Activated CD4-positive, CD25-positive, alpha-beta regulatory T cell treated with anti-CD3 and anti-CD28 coated beads, Interleukin-2, amount 50 U/mL, for 24 hours (primary cell): ENCODE measurements around the gene LRP5.

Experiments
- ATAC-seq, 2 donors: fragments of 150-1000 bp; cut with Tn5 transposase; one replicate each; pipeline ENCODE4 v1.10.0; 2021; ENCODE audit warnings: mild to moderate bottlenecking in 1 of 2, moderate library complexity in 1 of 2

LRP5 gene

DNA sequence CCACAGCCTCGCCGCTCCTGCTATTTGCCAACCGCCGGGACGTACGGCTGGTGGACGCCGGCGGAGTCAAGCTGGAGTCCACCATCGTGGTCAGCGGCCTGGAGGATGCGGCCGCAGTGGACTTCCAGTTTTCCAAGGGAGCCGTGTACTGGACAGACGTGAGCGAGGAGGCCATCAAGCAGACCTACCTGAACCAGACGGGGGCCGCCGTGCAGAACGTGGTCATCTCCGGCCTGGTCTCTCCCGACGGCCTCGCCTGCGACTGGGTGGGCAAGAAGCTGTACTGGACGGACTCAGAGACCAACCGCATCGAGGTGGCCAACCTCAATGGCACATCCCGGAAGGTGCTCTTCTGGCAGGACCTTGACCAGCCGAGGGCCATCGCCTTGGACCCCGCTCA lies 35.5 kb downstream of the LRP5 start:
- ATAC-seq, result no peak

DNA sequence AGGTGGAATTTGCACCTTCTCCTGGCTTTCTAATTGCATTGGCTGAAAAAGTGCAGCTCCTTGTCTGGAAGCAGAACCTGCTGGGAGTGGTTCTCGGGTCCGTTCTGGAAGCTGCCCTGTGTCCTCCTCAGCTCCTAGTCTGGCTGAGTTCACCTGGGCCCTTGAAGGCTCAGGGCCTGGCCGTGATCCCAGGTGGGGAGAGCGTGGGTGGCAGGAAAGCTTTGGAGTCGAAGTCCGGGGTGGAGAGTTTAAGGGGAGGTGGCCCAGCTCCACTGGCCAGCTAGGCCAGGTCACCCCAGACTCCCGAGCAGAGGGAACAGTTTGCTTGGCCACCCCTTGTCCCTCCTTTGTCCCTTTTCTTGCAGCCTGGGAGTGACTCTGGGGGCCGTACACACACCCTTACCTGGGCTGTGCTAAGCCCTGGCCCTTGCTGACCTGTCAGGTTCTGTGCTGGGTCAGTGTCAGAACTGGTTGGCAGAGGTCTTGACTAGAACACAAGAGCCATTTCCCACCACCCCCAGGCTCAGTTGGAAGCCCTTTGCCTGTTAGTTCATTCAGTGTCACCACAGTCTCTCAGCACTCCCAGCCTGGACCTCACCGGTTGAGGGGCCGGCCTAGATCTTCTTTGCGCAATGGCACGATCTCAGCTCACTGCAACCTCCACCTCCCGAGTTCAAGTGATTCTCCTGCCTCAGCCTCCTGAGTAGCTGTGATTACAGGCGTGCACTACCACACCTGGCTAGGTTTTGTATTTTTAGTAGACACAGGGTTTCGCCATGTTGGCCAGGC lies 37.3 kb downstream of the LRP5 start:
- no peak for ATAC-seq

DNA sequence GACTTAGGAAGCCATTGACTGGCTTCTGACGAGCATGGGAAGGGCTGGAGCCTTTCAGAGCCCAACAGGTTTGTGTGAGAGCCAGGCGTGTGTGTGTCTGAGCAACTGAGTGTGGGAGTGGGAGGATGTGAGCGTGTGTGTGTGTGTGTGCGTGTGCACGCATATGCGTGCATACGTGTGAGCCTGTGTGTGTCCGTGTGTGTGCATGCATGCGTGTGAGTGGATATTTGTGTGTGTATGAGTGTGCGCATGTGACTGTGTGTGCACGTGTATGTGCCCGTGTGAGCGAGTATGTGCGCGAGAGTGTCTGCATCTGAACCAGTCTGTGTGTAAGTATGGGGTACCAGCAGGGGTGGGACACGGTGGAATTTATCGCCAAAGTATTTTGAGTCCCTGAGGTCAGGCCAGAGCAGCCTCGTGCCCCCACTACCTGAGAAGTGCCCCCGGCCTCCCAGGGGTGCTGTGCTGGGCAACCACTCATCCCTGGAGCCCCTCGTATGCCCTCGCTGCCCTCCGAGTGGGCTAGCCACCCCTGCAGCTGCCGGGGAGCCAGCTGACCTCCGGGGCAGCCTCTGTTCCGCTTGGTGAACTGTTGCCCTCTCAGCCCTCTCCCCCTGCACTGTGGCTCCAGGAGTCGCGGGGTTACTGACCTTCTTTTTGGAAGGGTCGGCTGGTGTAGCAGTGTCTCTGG lies 38.5 kb downstream of the LRP5 start:
- ATAC-seq, result no peak

DNA sequence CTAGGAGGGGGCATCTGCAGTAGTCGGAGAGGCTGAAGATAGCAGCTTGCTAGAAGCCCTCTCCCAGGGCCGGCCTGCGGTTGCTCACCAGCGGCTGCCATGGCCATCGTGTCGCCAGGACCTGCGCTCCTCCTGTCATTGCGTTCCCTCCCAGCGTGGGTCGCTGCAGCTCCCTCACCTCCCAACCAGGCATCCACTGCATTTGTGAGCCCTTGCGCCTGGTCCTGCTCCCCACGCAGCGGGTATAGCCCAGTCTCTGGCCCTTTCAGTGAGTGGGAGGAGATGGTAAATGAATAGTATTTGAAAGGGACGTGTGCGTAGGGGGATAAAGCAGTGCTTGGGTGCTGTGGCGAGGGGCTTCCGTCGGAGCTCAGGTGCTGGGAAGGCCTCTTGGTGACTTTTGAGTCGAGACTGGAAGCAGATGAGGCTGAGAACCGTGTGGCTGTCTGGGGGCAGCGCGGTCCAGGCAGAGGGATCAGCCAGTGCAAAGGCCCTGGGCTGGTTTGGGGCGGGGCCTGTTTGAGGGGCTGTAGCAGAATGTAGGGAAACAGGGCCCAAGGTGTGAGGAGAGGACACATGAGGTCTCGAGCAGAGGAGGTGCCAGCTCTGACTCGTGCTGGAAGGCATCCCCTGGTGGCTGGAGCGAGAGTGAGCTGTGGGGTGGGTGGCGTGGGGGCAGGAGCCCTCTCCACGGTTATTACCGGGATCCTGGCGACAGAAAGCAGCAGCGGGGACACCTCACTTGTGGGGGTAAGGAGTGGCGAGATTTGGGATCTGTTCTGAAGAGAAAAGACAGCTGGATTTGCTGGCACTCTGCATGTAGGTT lies 39.3 kb downstream of the LRP5 start:
- no peak for ATAC-seq

DNA sequence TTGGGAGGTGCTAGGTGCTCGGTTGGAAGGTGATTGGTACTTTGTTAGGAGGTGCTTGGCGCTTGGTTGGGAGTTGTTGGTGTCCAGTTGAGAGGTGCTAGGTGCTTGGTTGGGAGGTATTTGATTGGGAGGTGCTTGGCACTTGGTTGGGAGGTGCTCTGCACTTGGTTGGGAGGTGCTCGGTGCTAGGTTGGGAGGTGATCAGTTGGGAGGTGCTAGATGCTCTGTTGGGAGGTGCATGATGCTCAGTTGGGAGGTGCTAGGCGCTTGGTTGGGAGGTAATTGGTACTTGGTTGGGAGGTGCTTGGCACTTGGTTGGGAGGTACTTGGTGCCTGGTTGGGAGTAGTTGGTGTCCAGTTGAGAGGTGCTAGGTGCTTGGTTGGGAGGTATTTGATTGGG lies 40.2 kb downstream of the LRP5 start:
- no peak for ATAC-seq

DNA sequence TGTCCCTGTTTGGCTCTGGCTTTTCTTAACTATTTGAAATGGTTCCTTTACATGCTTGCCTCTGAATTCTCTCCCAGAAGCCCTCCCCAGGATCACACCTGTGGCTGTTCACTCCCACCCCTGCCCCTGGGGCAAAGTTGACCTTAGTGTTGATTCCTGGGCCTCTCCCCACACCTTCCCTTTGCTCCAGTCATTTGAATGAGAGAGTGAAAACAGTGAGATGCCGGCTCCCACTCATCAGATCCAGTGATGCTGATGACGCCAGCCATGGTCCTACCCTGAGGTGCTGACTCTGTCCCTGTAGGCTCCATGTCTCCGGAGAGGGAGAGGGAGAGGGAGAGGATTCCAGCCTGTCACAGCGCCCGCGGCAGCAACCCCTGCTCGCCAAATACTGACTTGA lies 40.7 kb downstream of the LRP5 start:
- ATAC-seq, result no peak

DNA sequence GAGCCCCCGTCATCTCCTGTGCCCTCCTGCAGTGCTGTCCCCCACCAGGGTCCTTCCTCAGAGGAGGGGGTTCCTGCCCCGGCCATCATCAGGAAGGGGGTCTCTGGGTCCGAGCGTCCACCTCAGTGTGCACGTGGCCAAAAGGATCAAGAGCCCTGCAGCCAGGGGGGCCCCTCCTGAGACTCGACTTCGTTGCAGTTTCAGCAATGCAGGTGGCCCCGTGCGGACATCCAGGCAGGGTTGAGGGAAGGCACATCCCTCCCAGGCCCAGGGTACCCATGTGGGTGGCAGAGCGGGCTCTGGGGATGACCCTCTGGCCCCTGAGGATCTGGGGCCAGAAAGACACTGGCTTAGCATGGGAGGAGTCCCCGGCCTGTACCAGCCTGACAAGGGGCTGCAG lies 41.3 kb downstream of the LRP5 start:
- ATAC-seq, result no peak

DNA sequence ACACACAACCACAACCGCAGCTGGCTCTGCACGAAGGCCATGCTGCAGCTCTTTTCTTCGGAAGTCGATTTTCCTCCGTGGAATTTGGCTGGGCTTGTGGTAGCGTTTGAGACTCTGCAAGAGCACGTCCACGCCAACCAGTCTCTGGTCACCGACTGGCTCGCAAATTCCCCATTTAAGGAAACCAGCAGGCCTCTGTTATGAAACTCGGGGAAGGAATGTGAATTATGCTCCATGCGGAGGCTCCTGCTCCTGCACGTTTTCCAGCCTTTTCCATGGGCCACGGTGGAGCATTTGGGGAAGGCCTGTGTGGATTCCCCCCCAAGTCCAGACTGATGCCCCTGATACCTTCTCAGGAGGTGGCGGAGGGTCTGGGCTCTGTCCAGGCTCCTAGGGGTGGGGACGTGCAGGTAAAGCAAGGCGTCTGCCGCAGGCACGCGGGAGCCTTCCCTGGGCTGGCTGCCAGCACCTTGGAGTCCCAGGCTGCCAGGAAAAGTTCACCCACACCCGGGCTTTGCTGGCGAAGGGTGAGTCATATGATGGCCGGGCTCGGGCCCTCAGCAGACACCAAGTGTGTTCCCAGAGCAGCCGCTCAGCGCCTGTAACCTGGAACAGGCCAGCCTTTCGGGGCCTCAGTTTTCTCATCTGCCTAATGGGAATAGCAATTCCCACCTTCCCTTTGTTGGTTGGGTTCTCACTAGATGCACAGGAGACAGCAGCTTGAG lies 41.9 kb downstream of the LRP5 start:
- no peak for ATAC-seq

DNA sequence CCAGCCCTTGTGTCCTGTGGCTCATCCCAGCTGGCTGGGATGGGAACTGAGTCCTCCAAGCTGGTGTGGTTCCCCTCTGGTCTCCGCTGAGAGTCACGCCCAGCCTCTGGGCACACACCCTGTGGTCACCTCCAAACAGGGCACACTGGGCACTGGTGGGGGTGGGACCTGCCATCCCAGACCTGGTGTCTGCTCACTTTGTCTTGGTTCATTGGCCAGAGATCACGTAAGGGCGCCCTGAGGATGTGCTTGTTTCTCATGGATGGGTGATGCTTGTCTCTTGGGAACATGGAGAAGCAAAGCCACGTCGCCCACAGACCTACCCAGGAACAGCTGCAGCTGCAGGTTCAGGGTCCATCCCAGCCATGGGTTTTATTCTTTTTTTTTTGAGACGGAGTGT lies 43.1 kb downstream of the LRP5 start:
- ATAC-seq, result no peak

DNA sequence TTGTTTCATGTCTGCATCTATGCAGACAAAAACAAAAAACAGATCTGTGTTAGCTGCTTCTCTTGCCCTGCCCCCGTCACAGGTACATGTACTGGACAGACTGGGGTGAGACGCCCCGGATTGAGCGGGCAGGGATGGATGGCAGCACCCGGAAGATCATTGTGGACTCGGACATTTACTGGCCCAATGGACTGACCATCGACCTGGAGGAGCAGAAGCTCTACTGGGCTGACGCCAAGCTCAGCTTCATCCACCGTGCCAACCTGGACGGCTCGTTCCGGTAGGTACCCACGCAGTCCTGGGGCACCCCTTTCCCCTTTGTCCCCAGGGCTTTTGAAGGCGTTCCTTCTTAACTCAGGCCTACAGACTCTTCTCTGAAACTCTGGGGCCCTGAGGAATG lies 45.2 kb downstream of the LRP5 start:
- no peak for ATAC-seq

DNA sequence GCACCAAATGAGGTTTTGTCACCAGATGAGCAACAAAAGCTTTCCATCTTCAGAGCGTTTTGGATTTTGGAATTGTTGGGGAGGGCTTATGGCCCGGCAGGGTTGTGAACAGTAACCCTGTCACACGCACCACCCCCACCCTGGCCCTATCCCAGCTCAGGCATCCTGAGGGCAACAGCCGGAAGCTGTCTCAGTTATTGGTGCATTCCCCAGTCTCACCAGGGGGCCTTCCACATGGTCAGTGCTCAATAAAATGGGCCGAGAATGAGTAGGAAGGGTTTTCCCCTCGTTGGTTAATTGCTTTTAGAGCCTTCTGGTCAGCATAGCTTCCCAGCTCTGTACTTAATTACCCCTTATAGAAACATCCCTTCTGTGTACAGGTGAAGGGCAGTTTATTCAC lies 46.0 kb downstream of the LRP5 start:
- no peak for ATAC-seq

DNA sequence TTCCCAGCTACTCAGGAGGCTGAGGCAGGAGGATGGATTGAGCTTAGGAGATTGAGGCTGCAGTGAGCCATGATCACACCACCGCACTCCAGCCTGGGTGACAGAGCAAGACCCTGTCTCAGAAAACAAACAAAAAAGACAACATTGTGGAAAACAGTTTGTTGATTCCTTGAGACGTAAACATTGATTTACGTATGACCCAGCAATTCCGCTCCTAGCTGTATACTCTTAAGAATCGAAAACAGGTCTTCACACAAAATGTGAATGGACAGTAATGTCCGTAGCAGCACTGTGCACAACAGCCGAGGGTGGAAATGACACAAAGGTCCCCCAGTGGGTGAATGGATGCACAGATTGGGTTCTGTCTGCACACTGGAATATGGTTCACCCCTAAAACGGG lies 49.3 kb downstream of the LRP5 start:
- no peak for ATAC-seq

DNA sequence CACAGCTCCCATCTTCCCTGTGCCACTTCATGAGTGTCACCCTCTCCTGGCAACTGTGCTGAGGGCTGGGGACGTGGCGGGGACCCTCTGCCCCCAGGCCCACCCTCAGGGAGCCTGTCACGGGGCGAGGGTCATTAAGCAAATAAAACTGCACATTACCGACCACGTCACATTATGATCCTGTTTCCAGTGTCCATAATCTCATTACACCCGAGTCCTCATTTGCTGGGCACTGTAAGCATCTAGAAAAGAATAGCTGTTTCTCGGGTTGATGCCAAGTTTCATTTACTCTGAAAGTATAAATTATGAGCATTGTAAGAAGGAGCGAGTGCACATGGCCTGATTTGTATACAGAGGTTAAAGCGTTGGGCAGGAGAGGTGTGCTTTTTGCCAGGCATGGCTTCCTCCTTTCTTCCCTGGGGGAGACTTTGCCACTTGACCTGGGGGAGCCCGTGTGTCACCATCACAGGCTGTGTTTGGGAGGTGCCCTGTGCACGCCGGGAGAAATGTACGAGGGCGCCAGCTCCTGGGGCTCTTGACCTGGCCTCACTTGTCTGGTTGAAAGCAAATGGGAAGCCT lies 50.5 kb downstream of the LRP5 start:
- ATAC-seq, result no peak

DNA sequence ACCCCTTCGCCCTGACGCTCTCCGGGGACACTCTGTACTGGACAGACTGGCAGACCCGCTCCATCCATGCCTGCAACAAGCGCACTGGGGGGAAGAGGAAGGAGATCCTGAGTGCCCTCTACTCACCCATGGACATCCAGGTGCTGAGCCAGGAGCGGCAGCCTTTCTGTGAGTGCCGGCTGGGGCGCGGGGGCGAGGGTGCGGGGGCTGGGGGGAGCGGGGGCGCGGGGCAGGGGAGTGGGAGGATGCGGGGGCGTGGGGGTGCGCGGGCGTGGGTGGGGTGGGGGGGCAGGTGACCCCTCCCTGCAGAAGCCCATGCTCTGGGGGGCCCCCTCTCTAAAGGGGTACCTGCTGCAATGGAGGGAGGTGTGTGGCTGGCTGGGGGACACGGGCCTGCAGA lies 51.4 kb downstream of the LRP5 start:
- ATAC-seq, result no peak

DNA sequence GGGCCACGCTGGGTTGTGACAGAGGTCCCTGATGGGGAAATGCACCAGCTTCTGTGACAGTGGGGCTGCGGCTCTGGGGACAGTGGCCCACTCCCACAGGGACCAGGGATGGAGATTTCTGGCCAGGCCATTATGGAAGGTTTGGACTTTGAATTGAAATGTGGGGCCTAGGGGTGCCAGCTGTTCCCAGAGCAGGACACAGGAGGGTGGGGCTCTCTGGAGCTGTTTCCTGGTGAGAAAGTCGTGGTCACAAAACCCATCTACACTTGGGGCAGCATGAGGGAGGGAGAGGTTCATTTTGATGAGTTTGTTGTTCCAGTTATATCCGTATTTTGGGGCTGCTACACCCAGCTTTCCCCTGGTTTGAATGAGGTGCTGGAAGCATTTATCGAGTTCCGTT lies 52.2 kb downstream of the LRP5 start:
- no peak for ATAC-seq

DNA sequence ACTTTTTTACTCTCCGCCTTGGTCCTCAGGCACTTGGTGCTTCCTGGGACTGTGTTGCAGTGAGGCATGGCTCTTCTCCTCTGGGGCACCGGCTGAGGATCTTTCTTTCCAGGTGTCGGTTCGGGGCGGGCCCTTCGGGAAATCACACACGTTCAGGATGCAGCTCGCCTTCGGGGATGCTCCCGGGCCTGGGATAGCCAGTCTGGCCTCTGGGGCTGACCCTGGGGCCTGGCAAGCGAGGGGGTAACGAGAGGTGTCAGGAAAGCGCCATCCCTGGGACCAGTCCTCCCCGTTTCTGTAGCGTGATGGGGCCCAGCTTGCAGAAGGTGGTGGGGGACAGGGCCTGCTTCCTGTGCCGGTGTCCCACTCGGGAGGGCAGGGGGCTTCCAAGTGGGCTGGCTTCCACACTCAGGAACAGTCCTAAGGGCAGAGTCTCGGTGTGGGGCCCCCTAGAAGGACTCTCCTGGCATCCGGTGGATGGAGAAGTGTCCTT lies 53.6 kb downstream of the LRP5 start:
- ATAC-seq, result no peak

DNA sequence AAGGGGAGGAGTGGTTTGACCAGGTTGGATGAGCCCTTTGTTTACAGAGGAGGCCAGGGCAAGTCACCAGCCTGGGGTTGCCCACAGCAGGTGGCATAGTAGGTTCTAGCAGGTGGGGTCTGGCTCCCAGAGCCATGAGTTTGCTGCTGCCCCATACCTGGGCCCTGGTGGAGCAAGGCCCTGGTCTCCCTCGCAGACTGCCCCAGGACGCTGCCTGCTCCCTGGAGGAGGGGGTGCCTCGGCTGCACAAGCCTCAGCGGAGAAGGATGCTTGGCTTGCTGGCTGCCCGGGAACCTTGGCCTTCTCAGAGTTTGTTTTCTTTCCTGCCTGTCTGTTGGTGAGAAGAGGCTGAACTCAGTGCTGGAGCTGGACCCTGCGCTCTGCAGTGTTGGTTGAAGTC lies 54.9 kb downstream of the LRP5 start:
- ATAC-seq, result no peak

DNA sequence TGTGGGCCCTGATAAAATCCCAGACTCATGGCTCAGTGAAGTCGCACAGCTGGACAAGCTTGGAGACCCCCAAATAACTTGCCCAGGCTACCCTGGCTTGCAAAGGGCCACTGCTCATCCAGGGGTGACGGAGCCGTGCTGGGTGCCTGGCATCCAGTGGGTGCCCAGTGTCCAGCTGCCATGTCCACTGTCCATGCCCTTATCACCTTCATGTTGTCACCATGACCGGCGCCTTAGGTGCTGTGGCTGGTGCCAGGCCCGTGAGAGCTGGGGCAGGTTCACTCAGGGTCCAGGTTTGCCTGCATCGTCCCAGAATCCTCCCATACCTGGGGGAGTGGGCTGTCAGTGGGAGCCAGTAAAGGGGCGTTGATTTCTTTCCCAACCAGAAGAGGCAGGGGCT lies 57.4 kb downstream of the LRP5 start:
- ATAC-seq, result no peak

DNA sequence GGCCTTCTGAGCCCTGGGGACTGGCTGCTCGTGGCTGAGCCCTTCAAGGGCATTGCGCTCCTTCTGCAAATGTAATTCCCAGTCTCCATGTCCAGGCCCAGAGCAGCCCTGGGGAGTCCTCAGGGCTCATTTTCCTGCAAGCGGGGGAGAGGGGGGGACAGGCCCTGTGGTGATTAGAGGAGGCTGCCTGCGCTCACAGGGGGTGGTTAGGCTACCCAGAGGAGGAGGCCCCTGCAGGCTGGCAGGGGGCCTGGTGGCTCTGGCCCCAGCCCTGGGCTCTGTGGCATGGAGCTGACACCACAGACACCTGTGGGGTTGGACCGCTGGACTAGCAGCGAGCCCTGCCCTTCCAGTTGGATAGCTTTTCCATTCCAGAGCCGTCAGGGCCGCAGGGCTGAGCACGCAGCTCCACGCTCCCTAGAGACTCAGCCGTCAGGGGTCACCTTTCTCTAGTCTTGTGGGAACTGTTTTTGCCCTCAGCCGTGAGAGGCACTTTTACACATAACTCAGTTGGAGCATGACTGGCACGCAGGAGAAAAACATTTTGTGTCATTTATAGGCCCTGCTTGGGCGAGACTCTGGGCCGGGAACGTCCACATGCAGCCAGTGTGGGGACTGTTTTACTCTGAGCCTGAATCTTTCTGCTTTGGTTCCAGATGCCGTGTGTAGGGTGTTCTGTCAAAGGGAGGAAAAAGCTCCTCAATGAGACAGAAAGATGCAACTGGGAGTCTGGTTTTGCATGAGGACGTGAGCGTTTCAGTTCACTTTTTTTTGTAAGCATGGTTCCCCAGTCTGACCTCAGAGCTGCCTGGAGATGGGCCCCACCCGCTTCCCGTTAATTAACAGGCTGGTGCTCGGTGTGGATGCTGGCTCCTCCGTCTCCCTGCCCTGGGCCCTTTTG lies 58.1 kb downstream of the LRP5 start:
- peak; percentile 32 to 38 for ATAC-seq

DNA sequence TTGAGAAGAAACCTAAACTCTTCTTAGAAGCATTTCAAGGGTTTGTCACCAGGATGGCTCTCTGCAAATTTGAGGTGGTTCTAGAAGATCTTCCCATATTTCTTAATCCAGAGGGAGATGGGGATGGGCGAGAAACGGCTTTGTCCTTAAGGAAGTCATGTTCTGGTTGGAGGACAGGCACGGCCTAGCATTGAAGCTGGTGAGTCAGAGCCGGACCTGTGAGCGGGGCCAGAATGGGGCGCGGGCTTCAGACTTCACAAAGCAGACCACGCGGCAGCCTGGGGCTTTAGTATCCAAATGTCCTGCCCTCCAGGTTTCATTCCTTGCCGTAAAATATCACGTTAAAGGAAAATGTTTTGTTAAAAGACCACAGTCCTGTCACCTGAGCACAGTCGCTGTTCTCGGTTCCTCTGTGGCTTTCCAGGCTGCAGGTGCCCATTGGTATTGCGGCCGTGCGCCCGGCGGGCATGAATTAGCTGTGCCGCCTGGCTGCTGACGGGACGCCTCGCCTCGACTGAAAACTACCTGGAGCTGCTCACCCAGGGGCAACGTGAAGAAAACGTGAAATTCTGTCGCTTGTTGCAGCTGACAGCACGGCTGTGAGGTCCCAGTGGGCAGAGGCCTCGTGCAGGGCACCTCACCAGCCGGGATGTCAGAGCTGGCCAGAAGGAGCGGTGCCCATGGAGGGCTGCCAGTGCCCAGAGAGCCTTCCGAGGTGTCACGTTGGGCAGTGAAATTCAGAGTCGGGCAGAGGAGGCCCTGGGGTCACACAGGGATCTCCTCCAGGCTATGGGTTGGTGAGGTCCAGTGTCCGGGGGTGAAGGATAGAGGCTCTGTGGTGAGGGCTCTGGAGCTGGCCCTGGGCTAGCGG lies 59.0 kb downstream of the LRP5 start:
- no peak for ATAC-seq
